Fibroblast of pulmonary artery (primary cell): ENCODE data around the gene MMP3.
"Not testable (repeated sequence)": the region's sequence is repeated elsewhere in the genome, so short reads cannot be mapped to it uniquely, and the experiment has no call there.

Experiments
- DNase-seq: peaks from one replicate; pipeline ENCODE4 v3.0.0-alpha.2; 2010; ENCODE audit warnings: low read depth
- H3K4me3 ChIP-seq: replicated peaks from 2 replicates; pipeline ENCODE4 v1.5.1; 2011; ENCODE audit warnings: low read depth, mild to moderate bottlenecking, control low read depth, low read length, moderate library complexity
- CTCF ChIP-seq: IDR thresholded peaks from 2 replicates; pipeline ENCODE4 v1.5.1; 2011; ENCODE audit warnings: mild to moderate bottlenecking, control low read depth, low read length, inconsistent platforms; ENCODE audit errors: missing control alignments

The MMP3 gene

GRCh38 chr11:102874852-102875251, 31.4 kb upstream of the MMP3 start, which contains the start of gene MMP12:
Gene MMP12, minus strand, starts transcription at chr11:102874982. Its CDS starts 45 bp downstream, at chr11:102874937.
- H3K4me3 ChIP-seq, result no peak within 1 kb of the TSS
- no peak for TF ChIP-seq CTCF
- no peak for DNase-seq

GRCh38 chr11:102869354-102869964, 26.1 kb upstream of the MMP3 start:
- H3K4me3 ChIP-seq, DNase-seq: not testable (repeated sequence)

GRCh38 chr11:102868339-102868738, 24.9 kb upstream of the MMP3 start:
- DNase-seq, result peak; percentile 2
- no peak overlapping the region for H3K4me3 ChIP-seq
- no peak for TF ChIP-seq CTCF

GRCh38 chr11:102864724-102865123, 21.3 kb upstream of the MMP3 start:
- DNase-seq, result no peak
- H3K4me3 ChIP-seq, result no peak overlapping the region
- no peak for TF ChIP-seq CTCF

GRCh38 chr11:102853956-102854355, 10.5 kb upstream of the MMP3 start:
- TF ChIP-seq CTCF, result no peak
- no peak overlapping the region for H3K4me3 ChIP-seq
- no peak for DNase-seq

GRCh38 chr11:102853055-102853454, 9.6 kb upstream of the MMP3 start:
- TF ChIP-seq CTCF, result no peak
- no peak overlapping the region for H3K4me3 ChIP-seq
- DNase-seq, result no peak

- DNase-seq, result peak; percentile 27
- TF ChIP-seq CTCF, result no peak
- no peak overlapping the region for H3K4me3 ChIP-seq
These were observed 7.8 kb upstream of the MMP3 start for GRCh38 chr11:102850973-102851745.
